ENCODE measurements around the gene JMJD8. TPM values are rescaled to one million over a fixed set of nuclear protein-coding genes. Genes with fewer than 3 reads are reported as not detected.
A peak's percentile ranks its signal among the peaks of the same experiment; 100 is the strongest.

Gene JMJD8
- total and polyA plus RNA-seq, 9 of the 15 experiments (the other 6 are each of a cell fraction or from before 2014, with no cell fraction given) = 1.2 to 50.6 (median 29.3) TPM

DNA sequence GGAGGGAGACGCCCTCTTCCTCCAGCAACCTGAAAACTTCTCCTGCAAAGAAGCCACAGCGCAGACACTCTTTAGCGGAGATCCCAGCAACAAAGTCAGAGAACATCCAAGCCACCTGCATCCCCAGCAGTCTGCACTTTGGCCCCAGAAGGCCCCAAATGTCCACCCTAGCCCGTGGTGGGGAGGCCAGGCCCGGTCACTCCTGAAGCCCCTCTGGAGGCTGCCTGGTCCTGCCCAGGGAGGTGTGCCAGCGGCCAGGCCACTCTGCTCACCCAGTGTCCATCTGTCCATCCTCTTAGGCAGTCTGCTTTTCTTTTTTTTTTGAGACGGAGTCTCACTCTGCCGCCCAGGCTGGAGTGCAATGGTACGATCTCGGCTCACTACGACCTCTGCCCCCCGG, 48.2 kb upstream of the JMJD8 start:
- peaks cover 10 to 95% of the 10 kb centered on the region in 2 experiments for H3K4me1 ChIP-seq (replicated peaks in 1 of 2; ENCODE audit: control insufficient read depth in 2 of 2, insufficient read depth in 2 of 2, low read length in 2 of 2)
- no peak for ATAC-seq
- peaks cover 23% of the 10 kb centered on the region for H3K79me2 ChIP-seq (ENCODE audit: control insufficient read depth, insufficient read depth, low read length)
- 0 out of 4 replicates have a peak overlapping the region, but pooled peaks of 1 of the 2 experiments have one; percentile 40 for H3K9ac ChIP-seq (ENCODE audit: insufficient read depth in 1 of 2, low read depth in 2 of 2, low read length in 2 of 2)
- CTCF ChIA-PET (ENCODE audit: low intra/inter-chr PET ratio) = no interaction called here
- in situ Hi-C loops (cut with MboI) (no loop called here), intact Hi-C loops (cut with micrococcal nuclease) (no loop called here)
- no peak for FAIRE-seq
- H3K27me3 ChIP-seq (ENCODE audit: control insufficient read depth in 2 of 2, insufficient read depth in 2 of 2, low read length in 2 of 2) = no peaks in the 10 kb centered on the region
- DNase-seq (ENCODE audit: extremely low read depth in 1 of 4, low spot score in 3 of 4) = no peak
- peaks cover 78% of the 10 kb centered on the region; the same call in 2 of the 3 replicates for H3K36me3 ChIP-seq (ENCODE audit: control insufficient read depth, insufficient read depth, low read length)
- no peaks in the 10 kb centered on the region; the same call in 1 of the 2 replicates for H4K20me1 ChIP-seq (replicated peaks; ENCODE audit: control insufficient read depth, insufficient read depth, low read length)
- 88% methylated on average over 9 of the region's 12 CpGs for WGBS (ENCODE audit: insufficient coverage, low coverage, missing lambda C conversion rate)
- POLR2A ChIA-PET = interaction anchor here (0.6 to 1.3 kb wide), 4 partner anchors 8 to 68 kb away, joined by 3 to 7 read pairs (median 4); partner anchors contain the start of genes CIAO3 and GNG13
- TF ChIP-seq, protein P1, sequence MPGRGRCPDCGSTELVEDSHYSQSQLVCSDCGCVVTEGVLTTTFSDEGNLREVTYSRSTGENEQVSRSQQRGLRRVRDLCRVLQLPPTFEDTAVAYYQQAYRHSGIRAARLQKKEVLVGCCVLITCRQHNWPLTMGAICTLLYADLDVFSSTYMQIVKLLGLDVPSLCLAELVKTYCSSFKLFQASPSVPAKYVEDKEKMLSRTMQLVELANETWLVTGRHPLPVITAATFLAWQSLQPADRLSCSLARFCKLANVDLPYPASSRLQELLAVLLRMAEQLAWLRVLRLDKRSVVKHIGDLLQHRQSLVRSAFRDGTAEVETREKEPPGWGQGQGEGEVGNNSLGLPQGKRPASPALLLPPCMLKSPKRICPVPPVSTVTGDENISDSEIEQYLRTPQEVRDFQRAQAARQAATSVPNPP (IDR thresholded peaks at IDR 0.05; ENCODE audit: borderline replicate concordance, insufficient read depth, insufficient read length) = no peak
- TF ChIP-seq PTBP1 (IDR thresholded peaks at IDR 0.05; ENCODE audit: low read depth, low read length) (no peak), FOXK2 (conservative IDR thresholded peaks at IDR 0.05 in 1 of 2, IDR thresholded peaks at IDR 0.05 in 1 of 2; ENCODE audit: low read depth in 2 of 2) (no peak), ZNF445 (CRISPR knock-in tag; IDR thresholded peaks at IDR 0.05; ENCODE audit: low read depth) (no peak), CAMTA2 (CRISPR knock-in tag; conservative IDR thresholded peaks at IDR 0.05) (no peak), ELF2 (CRISPR knock-in tag; IDR thresholded peaks at IDR 0.05) (no peak)
- TF ChIP-seq, protein P2, sequence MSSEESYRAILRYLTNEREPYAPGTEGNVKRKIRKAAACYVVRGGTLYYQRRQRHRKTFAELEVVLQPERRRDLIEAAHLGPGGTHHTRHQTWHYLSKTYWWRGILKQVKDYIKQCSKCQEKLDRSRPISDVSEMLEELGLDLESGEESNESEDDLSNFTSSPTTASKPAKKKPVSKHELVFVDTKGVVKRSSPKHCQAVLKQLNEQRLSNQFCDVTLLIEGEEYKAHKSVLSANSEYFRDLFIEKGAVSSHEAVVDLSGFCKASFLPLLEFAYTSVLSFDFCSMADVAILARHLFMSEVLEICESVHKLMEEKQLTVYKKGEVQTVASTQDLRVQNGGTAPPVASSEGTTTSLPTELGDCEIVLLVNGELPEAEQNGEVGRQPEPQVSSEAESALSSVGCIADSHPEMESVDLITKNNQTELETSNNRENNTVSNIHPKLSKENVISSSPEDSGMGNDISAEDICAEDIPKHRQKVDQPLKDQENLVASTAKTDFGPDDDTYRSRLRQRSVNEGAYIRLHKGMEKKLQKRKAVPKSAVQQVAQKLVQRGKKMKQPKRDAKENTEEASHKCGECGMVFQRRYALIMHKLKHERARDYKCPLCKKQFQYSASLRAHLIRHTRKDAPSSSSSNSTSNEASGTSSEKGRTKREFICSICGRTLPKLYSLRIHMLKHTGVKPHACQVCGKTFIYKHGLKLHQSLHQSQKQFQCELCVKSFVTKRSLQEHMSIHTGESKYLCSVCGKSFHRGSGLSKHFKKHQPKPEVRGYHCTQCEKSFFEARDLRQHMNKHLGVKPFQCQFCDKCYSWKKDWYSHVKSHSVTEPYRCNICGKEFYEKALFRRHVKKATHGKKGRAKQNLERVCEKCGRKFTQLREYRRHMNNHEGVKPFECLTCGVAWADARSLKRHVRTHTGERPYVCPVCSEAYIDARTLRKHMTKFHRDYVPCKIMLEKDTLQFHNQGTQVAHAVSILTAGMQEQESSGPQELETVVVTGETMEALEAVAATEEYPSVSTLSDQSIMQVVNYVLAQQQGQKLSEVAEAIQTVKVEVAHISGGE (CRISPR knock-in tag; IDR thresholded peaks at IDR 0.05) = no peak
- H3K9me3 ChIP-seq (replicated peaks; ENCODE audit: control insufficient read depth, insufficient read depth, low read depth, low read length) = no peaks in the 10 kb centered on the region
- BruUV-seq (replicated peaks) = no TSS peak
- H3K27ac ChIP-seq (ENCODE audit: extremely low read depth, low read depth, low read length) = no peak overlapping the region
- no peak overlapping the region for H2AFZ ChIP-seq (ENCODE audit: low read depth, low read length)
- H3K9me1 ChIP-seq (ENCODE audit: control insufficient read depth, insufficient read depth, low read length) = no peaks in the 10 kb centered on the region
- H3K4me3 ChIP-seq = no peak overlapping the region
- H3K4me2 ChIP-seq (ENCODE audit: insufficient read depth, low read length) = no peak overlapping the region

Measured in K562 (cell line).